Measurements from ENCODE around the gene GTF3C5.
A peak's percentile ranks its signal among the peaks of the same experiment; 100 is the strongest.

Gene GTF3C5

DNA sequence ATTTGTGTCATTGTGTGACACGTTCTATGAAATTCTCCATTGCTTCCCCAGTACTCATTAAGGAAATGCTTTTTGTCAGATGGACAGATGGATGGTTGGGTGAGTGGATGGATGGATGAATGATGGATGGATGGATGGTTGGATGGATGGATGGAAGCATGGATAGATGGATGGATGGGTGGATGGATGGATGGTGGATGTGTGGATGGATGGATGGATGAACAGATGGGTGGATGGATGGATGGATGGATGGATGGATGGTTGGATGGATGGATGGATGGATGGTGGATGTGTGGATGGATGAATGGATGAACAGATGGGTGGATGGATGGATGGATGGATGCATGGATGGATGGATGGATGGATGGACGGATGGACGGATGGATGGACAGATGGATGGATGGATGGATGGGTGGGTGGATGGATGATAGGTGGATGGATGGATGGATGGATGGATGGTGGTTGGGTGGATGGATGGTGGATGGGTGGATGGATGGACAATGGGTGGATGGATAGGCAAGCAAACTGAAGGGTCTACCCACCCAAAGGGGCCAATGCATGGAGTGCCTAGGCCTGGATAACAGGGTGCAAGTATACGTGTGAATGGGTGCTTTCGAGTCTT, 24.0 kb upstream of the GTF3C5 start:
- H2AK5ac ChIP-seq (ENCODE audit: low read depth, low read length): no peak overlapping the region
- H3K23ac ChIP-seq (ENCODE audit: low read depth, low read length, poor library complexity): no peak overlapping the region
- H3K4me1 ChIP-seq (ENCODE audit: control insufficient read depth in 2 of 2, insufficient read depth in 1 of 2, low read depth in 1 of 2, low read length in 2 of 2): peaks cover 7 to 23% of the 10 kb centered on the region in 2 donors
- H2AFZ ChIP-seq (ENCODE audit: low read length): no peak overlapping the region
- no peak overlapping the region for H2BK120ac ChIP-seq (ENCODE audit: low read depth, low read length)
- no peak overlapping the region for H2BK12ac ChIP-seq (ENCODE audit: low read length)
- H2BK5ac ChIP-seq (ENCODE audit: low read length): no peak overlapping the region
- no CpG with 5 or more reads among the region's 5 CpGs for WGBS, 2 donors (ENCODE audit: extremely low coverage in 2 of 2, insufficient read length in 2 of 2, insufficient replicate concordance in 1 of 2)
- H3K27me3 ChIP-seq (ENCODE audit: control insufficient read depth in 3 of 3, insufficient read depth in 3 of 3, low read depth in 1 of 3, low read length in 3 of 3): peaks cover 0 to 30% (median 0%) of the 10 kb centered on the region in 3 experiments
- DNase-seq (ENCODE audit: low spot score): no peak
- peaks cover 0 to 2% of the 10 kb centered on the region in 2 donors for H3K9me3 ChIP-seq (replicated peaks in 1 of 2; ENCODE audit: control insufficient read depth in 2 of 2, insufficient read depth in 1 of 2, low read depth in 1 of 2, low read length in 2 of 2)
- no peak overlapping the region for H3K4ac ChIP-seq (ENCODE audit: low read length)
- no peak overlapping the region for H3K4me3 ChIP-seq (ENCODE audit: low read length in 2 of 2)
- no peak overlapping the region for H3K27ac ChIP-seq (replicated peaks; ENCODE audit: low read length)
- H3K79me1 ChIP-seq (ENCODE audit: low read depth, low read length): no peaks in the 10 kb centered on the region
- no peak overlapping the region for H3K18ac ChIP-seq (ENCODE audit: low read length)
- H3K4me2 ChIP-seq (ENCODE audit: insufficient read depth, low read length, poor library complexity, severe bottlenecking): no peak overlapping the region
- no peaks in the 10 kb centered on the region for H3K36me3 ChIP-seq (replicated peaks in 1 of 2; ENCODE audit: control insufficient read depth in 2 of 2, insufficient read depth in 2 of 2, low read length in 2 of 2)
- peak overlapping the region; percentile 13 for H3K9ac ChIP-seq (ENCODE audit: low read depth, low read length, poor library complexity)
- H4K91ac ChIP-seq (ENCODE audit: low read depth, low read length, poor library complexity): no peak overlapping the region
- no peak overlapping the region for H3K14ac ChIP-seq (ENCODE audit: low read length)
- H4K8ac ChIP-seq (ENCODE audit: low read depth, low read length): no peak overlapping the region
- no peak overlapping the region for H2BK15ac ChIP-seq (ENCODE audit: low read length)

- Histone ChIP-seq H3K18ac (ENCODE audit: low read length) (no peak overlapping the region), H3K9me3 (replicated peaks in 1 of 2; ENCODE audit: control insufficient read depth in 2 of 2, insufficient read depth in 1 of 2, low read depth in 1 of 2, low read length in 2 of 2) (peaks cover 0 to 2% of the 10 kb centered on the region in 2 donors), H2BK5ac (ENCODE audit: low read length) (no peak overlapping the region), H2BK15ac (ENCODE audit: low read length) (no peak overlapping the region), H2BK120ac (ENCODE audit: low read depth, low read length) (no peak overlapping the region), H4K8ac (ENCODE audit: low read depth, low read length) (no peak overlapping the region), H3K4me1 (ENCODE audit: control insufficient read depth in 2 of 2, insufficient read depth in 1 of 2, low read depth in 1 of 2, low read length in 2 of 2) (peaks cover 7 to 18% of the 10 kb centered on the region in 2 donors), H3K9ac (ENCODE audit: low read depth, low read length, poor library complexity) (no peak overlapping the region), H2AK5ac (ENCODE audit: low read depth, low read length) (no peak overlapping the region), H3K27me3 (ENCODE audit: control insufficient read depth in 3 of 3, insufficient read depth in 3 of 3, low read depth in 1 of 3, low read length in 3 of 3) (peaks cover 0 to 15% (median 0%) of the 10 kb centered on the region in 3 experiments), H3K27ac (replicated peaks; ENCODE audit: low read length) (no peak overlapping the region), H2BK12ac (ENCODE audit: low read length) (no peak overlapping the region), H3K23ac (ENCODE audit: low read depth, low read length, poor library complexity) (no peak overlapping the region), H3K79me1 (ENCODE audit: low read depth, low read length) (no peaks in the 10 kb centered on the region), H3K4ac (ENCODE audit: low read length) (no peak overlapping the region), H4K91ac (ENCODE audit: low read depth, low read length, poor library complexity) (no peak overlapping the region), H3K4me3 (ENCODE audit: low read length in 2 of 2) (no peak overlapping the region), H3K4me2 (ENCODE audit: insufficient read depth, low read length, poor library complexity, severe bottlenecking) (no peak overlapping the region), H3K36me3 (replicated peaks in 1 of 2; ENCODE audit: control insufficient read depth in 2 of 2, insufficient read depth in 2 of 2, low read length in 2 of 2) (no peaks in the 10 kb centered on the region), H3K14ac (ENCODE audit: low read length) (no peak overlapping the region), H2AFZ (ENCODE audit: low read length) (no peak overlapping the region)
- WGBS, 2 donors (ENCODE audit: extremely low coverage in 2 of 2, insufficient read length in 2 of 2, insufficient replicate concordance in 1 of 2): no CpG with 5 or more reads among the region's 7 CpGs
- DNase-seq (ENCODE audit: low spot score): no peak
Measured at GRCh38 chr9:133008406-133008805, 22.4 kb upstream of the GTF3C5 start.

DNA sequence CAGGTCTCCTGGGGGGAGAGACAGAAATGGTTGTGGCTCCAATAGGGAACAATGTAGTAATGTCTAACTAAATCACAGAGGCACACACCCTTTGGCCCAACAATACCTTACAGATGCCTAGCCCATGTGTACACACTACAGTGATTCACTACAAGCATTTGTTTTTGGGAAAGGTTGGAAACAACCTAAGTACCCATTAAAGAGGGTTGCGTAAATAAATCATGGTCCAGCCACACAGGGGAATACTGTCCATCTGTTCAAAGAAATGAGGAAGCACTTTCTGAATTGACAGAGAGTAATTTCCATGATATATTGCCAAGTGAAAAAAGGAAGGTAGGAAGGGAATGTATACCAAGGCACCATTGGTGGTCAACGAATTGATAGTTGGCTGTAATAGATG, 22.0 kb upstream of the GTF3C5 start:
- Histone ChIP-seq H3K18ac (ENCODE audit: low read length) (no peak overlapping the region), H3K36me3 (replicated peaks in 1 of 2; ENCODE audit: control insufficient read depth in 2 of 2, insufficient read depth in 2 of 2, low read length in 2 of 2) (no peaks in the 10 kb centered on the region), H4K8ac (ENCODE audit: low read depth, low read length) (no peak overlapping the region), H4K91ac (ENCODE audit: low read depth, low read length, poor library complexity) (no peak overlapping the region), H3K4me3 (ENCODE audit: low read length in 2 of 2) (no peak overlapping the region), H3K23ac (ENCODE audit: low read depth, low read length, poor library complexity) (no peak overlapping the region), H2AK5ac (ENCODE audit: low read depth, low read length) (no peak overlapping the region), H3K79me1 (ENCODE audit: low read depth, low read length) (no peaks in the 10 kb centered on the region), H3K4me2 (ENCODE audit: insufficient read depth, low read length, poor library complexity, severe bottlenecking) (no peak overlapping the region), H3K27me3 (ENCODE audit: control insufficient read depth in 3 of 3, insufficient read depth in 3 of 3, low read depth in 1 of 3, low read length in 3 of 3) (peaks cover 0 to 11% (median 0%) of the 10 kb centered on the region in 3 experiments), H3K14ac (ENCODE audit: low read length) (no peak overlapping the region), H2BK12ac (ENCODE audit: low read length) (no peak overlapping the region), H3K27ac (replicated peaks; ENCODE audit: low read length) (no peak overlapping the region), H2BK5ac (ENCODE audit: low read length) (no peak overlapping the region), H2AFZ (ENCODE audit: low read length) (no peak overlapping the region), H3K4me1 (ENCODE audit: control insufficient read depth in 2 of 2, insufficient read depth in 1 of 2, low read depth in 1 of 2, low read length in 2 of 2) (peaks cover 3 to 14% of the 10 kb centered on the region in 2 donors), H2BK120ac (ENCODE audit: low read depth, low read length) (no peak overlapping the region), H3K9me3 (replicated peaks in 1 of 2; ENCODE audit: control insufficient read depth in 2 of 2, insufficient read depth in 1 of 2, low read depth in 1 of 2, low read length in 2 of 2) (peaks cover 0 to 2% of the 10 kb centered on the region in 2 donors), H3K4ac (ENCODE audit: low read length) (no peak overlapping the region), H3K9ac (ENCODE audit: low read depth, low read length, poor library complexity) (no peak overlapping the region), H2BK15ac (ENCODE audit: low read length) (no peak overlapping the region)
- no peak for DNase-seq (ENCODE audit: low spot score)
- WGBS, 2 donors (ENCODE audit: extremely low coverage in 2 of 2, insufficient read length in 2 of 2, insufficient replicate concordance in 1 of 2): no CpG with 5 or more reads among the region's 2 CpGs

DNA sequence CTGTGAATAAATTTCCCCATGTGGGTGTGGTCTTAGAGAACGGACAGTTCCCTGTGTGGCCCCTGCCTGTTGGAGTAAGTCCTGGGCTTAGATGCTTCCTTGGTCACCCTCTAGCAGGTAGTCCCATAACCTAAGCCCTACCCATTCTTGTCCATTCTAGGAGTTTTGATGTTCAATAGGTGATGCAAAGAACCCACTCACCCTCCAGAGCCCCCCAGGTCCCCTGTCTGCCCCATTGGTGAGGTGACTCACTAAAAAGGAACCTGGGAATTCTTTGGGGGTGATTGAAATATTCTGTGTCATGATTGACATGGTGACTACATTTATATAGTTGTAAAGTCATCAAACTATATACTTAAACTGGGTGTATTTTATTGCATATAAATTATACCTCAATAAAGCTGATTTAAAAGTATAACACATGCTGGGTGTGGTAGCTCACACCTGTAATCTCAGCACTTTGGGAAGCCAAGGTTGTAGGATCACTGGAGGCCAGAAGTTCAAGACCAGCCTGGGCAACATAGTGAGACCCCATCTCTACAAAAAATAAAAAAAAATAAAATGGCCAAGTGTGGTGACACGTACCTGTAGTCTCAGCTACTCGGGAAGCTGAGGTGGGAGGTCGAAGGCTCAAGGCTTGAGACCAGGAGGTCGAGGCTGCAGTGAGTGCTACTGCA, 20.8 kb upstream of the GTF3C5 start:
- H3K9me3 ChIP-seq (replicated peaks in 1 of 2; ENCODE audit: control insufficient read depth in 2 of 2, insufficient read depth in 1 of 2, low read depth in 1 of 2, low read length in 2 of 2): peaks cover 0 to 2% of the 10 kb centered on the region in 2 donors
- H2AFZ ChIP-seq (ENCODE audit: low read length): no peak overlapping the region
- no peak overlapping the region for H2BK5ac ChIP-seq (ENCODE audit: low read length)
- no peaks in the 10 kb centered on the region for H3K79me1 ChIP-seq (ENCODE audit: low read depth, low read length)
- no peaks in the 10 kb centered on the region for H3K36me3 ChIP-seq (replicated peaks in 1 of 2; ENCODE audit: control insufficient read depth in 2 of 2, insufficient read depth in 2 of 2, low read length in 2 of 2)
- H2BK12ac ChIP-seq (ENCODE audit: low read length): no peak overlapping the region
- H3K4me1 ChIP-seq (ENCODE audit: control insufficient read depth in 2 of 2, insufficient read depth in 1 of 2, low read depth in 1 of 2, low read length in 2 of 2): peaks cover 0 to 1% of the 10 kb centered on the region in 2 donors
- H3K4ac ChIP-seq (ENCODE audit: low read length): no peak overlapping the region
- H3K4me2 ChIP-seq (ENCODE audit: insufficient read depth, low read length, poor library complexity, severe bottlenecking): no peak overlapping the region
- WGBS, 2 donors (ENCODE audit: extremely low coverage in 2 of 2, insufficient read length in 2 of 2, insufficient replicate concordance in 1 of 2): no CpG with 5 or more reads among the region's 5 CpGs
- H3K23ac ChIP-seq (ENCODE audit: low read depth, low read length, poor library complexity): no peak overlapping the region
- peaks cover 0 to 7% (median 0%) of the 10 kb centered on the region in 3 experiments for H3K27me3 ChIP-seq (ENCODE audit: control insufficient read depth in 3 of 3, insufficient read depth in 3 of 3, low read depth in 1 of 3, low read length in 3 of 3)
- no peak overlapping the region for H3K4me3 ChIP-seq (ENCODE audit: low read length in 2 of 2)
- H4K91ac ChIP-seq (ENCODE audit: low read depth, low read length, poor library complexity): no peak overlapping the region
- H3K9ac ChIP-seq (ENCODE audit: low read depth, low read length, poor library complexity): no peak overlapping the region
- no peak overlapping the region for H3K27ac ChIP-seq (replicated peaks; ENCODE audit: low read length)
- no peak overlapping the region for H2BK15ac ChIP-seq (ENCODE audit: low read length)
- H2BK120ac ChIP-seq (ENCODE audit: low read depth, low read length): no peak overlapping the region
- H4K8ac ChIP-seq (ENCODE audit: low read depth, low read length): no peak overlapping the region
- H3K18ac ChIP-seq (ENCODE audit: low read length): no peak overlapping the region
- no peak for DNase-seq (ENCODE audit: low spot score)
- no peak overlapping the region for H2AK5ac ChIP-seq (ENCODE audit: low read depth, low read length)
- H3K14ac ChIP-seq (ENCODE audit: low read length): no peak overlapping the region

Measured in neuronal stem cell (in vitro differentiated cells).